ENCODE results near the gene EXOC6B.

The EXOC6B gene

GRCh38 chr2:72828840-72829507 is 3.1 kb upstream of the EXOC6B start:
- no peak for DNase-seq

GRCh38 chr2:72827966-72828646 is 2.3 kb upstream of the EXOC6B start:
- DNase-seq, result no peak

DNA sequence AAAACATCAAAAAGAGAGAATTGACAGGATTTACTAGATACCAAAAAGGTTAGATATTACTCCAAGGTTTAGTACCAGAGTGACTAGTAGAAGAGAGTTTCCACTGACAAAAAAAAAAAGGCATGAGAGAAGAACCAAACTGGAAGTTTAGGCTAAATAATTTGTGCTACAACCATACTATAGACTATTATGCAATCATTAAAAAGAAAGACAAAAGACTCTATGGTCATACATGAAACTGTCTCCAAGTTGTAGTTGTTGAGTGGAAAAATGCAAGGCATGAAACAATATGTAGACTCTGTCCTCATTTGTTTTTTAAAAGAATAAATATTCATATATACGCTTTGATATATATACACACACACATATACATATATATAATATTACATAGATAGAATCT is 1.7 kb upstream of the EXOC6B start:
- no peak for DNase-seq

DNA sequence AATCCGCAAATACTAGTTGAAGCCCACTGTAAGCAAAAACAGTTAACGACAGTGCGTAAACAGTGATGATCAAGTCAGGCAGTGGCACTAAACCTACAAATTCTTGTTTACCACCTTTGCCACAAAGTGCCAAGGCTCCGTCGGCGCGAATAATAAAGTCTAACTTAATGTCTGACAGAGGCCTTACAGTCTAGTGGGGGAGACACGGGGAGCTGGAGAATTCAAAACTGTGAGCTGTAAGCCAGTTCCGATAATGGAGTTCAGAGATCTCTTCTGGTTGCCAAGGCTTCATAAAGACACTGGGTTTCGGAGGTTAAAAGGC is 284 bp upstream of the EXOC6B start:
- no peak for DNase-seq

DNA sequence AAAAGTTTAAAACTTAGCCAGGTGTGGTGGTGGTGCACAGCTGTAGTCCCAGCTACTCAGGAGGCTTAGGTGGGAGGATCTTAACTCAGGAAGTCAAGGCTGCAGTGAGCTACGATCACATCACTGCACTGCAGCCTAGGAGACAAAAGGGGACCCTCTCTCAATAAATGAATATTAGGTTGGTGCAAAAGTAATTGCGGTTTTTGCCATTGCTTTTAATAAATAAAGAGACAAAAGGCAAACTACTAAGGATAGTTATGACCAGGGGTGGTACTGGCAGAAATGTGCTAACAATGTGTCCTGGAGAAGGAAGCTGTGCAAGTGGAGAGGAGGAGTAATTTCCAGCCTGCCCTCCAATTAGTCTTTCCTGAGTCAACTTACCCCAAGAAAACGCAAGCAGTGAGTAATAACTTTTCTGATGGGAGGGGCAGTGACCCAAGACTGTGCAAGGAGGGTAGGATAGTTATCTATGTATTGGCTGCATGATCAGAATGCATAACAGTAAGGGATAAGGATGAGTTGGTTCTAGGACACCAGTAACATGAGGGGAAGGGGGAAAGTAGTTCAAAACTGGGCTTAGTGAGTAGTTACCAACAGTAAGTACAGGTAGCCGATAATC is 1.5 kb downstream of the EXOC6B start:
- no peak for DNase-seq

DNA sequence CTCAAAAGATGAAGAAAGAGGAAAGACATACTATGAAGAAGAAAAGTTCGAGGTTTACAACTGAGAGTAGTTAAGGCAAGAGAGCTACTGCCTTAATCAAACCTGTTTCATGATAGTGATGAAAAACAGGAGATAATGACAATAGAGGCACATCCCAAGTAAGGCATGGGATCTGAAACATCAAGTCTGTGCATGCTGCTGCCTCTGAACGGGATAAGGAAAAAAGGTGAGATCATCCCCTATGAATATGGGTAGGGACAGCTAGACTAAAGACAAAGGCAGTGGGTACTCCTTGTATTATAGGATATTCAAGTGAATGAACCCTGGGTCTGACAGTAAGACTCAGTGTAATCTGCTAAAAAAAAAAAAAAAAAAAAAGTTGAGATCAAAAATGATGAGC is 3.0 kb downstream of the EXOC6B start:
- DNase-seq, result no peak

DNA sequence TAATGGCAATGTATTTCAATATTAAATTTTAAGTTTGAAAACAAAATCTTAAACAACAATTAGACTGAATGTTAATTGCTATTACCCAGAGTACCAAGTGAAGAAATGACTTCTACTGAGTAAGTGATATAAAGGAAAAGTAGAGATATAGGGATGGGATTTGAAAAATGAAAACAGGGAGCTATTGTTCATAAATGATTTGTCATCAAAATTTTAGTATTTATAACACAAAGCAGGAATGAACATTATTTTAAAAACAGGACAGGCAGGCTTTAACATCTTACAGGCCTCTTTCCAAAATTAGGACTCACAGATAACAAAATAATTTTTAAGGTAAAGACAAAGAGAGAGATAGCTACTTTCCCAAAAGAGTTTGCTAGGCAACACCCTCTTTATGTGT is 3.9 kb downstream of the EXOC6B start:
- DNase-seq, result no peak

- no peak for DNase-seq
Observed at GRCh38 chr2:72821118-72821517, 4.7 kb downstream of the EXOC6B start.

- DNase-seq, result no peak
Observed at GRCh38 chr2:72819501-72819900, 6.3 kb downstream of the EXOC6B start.

DNA sequence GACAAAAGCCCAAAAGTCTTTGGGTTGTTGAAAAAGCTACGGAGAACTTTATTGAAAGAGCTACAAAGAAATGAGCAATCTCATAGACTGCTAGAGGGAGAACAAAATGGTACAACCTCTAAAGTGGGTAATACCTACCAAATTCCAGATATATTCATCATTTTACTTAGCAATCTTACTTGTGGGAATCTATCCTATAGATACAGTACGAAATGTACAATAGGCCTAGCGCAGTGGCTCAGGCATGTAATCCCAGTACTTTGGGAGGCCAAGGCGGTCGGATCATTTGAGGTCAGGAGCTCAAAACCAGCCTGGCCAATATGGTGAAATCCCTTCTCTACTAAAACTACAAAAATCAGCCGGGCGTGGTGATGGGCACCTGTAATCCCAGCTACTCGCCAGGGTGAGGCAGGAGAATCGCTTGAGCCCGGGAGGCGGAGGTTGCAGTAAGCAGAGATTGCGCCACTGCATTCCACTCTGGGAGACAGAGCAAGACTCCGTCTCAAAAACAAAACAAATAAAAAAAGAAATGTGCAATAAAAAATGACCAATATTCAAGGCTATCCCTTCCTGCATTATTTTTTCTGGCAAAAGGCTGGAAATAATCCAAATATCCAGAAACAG is 10.1 kb downstream of the EXOC6B start:
- no peak for DNase-seq

DNA sequence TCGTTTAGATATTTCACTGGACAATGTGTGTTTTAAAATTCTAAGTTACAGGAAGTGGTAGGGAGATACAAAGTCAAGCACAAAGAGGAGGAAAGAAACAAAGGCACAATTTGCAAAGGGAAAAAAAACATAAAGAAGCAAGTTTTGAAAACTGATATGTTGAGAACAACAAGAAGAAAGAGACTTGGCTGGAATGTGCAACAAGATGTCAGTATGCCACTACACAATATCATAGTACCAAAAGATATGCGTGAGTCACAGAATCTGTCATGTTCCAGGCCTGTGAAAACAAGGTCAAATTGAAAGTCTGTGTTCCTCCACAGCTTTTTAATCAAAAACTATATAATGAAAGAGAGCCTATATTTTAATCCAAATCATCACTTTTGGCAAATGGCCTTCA is 12.0 kb downstream of the EXOC6B start:
- DNase-seq, result no peak

DNA sequence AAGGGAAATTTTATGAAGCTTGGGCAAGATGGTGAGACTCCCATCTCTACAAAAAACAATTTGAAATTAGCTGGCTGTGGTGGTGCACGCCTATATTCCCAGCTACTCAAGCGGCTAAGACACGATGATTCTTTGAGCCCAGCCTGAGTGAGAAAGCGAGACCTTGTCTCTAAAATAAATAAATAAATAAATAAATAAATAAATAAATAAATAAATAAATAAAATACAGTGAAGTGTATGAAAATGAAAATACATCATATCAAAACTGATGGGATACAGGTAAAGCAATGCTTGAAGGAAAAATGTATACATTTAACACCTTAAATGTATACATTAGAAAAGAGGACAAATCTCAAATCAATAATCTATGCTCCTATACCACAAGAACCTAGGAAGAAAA is 15.7 kb downstream of the EXOC6B start:
- no peak for DNase-seq

GRCh38 chr2:72809095-72809494 is 16.7 kb downstream of the EXOC6B start:
- no peak for DNase-seq

GRCh38 chr2:72806280-72806945 is 19.4 kb downstream of the EXOC6B start:
- no peak for DNase-seq

DNA sequence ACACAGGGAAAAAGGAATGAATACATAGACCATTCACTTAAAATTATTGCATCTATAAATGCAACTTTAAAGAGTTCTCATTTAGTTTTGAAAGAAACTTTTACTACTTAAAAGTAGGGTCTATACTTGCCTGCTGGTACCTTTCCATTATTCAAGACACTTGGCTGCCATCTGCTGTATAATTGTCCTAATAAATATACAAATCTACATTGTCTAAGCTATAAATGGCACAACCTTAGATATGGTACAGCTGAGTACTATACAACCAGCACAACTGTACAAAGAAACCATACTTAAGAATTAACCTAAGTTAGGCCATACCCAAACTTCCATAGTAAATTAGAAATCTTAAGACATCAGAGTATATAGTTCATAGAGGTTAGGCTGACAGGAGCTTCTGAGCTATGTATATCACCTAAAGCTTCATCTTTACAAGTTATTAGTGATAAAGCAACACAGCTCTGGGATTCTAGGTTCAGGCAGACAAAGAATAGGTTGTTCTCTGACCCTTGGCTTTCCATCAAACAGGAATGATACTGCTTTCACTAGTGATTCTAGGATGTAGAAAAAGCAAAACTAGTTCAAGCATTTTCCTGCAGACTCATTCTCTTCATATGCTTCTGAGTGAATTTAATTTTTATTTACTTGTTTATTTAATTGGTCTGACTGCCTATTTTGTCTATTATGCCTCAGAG is 22.1 kb downstream of the EXOC6B start:
- DNase-seq, result no peak

DNA sequence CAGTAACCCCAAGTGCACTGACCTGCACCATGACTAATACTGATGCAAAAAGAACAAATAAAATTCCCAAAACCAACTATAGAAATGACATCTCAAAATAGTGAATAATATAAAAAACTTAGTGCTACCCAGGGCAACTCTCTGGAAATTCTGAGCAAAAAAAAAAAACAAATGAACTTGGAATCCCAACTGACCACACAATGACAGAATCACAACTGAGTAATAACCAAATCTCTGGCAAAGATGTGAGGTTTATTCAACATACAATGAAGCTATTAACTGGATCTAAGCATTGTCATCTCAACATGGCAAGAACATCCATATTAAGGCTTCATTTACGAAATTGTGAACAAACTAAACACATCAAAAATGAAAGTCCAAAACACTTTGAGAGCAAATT is 22.7 kb downstream of the EXOC6B start:
- no peak for DNase-seq

GRCh38 chr2:72800492-72800891 is 25.3 kb downstream of the EXOC6B start:
- DNase-seq, result no peak

DNA sequence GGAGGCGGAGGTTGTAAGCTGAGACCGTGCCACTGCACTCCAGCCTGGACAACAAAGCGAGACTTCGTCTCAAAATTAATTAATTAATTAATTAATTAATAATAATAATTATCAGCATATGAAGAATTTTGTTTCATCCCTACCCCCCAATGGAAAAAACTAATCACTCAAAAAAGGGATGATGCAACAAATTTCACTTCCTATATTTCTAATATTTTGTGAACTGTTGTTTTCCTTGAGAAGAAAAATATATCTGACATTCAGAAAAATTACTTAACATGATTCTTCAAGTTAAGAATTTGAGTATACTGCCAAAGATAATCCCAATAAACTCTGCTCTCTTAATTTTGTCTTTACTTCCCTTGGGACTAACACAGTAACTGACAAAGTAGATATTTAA is 28.1 kb downstream of the EXOC6B start:
- no peak for DNase-seq

GRCh38 chr2:72796766-72797165 is 29.1 kb downstream of the EXOC6B start:
- no peak for DNase-seq

- DNase-seq, result no peak
Observed at GRCh38 chr2:72794572-72794971, 31.3 kb downstream of the EXOC6B start.

- DNase-seq, result no peak
Observed at GRCh38 chr2:72793798-72794440, 31.9 kb downstream of the EXOC6B start.

DNA sequence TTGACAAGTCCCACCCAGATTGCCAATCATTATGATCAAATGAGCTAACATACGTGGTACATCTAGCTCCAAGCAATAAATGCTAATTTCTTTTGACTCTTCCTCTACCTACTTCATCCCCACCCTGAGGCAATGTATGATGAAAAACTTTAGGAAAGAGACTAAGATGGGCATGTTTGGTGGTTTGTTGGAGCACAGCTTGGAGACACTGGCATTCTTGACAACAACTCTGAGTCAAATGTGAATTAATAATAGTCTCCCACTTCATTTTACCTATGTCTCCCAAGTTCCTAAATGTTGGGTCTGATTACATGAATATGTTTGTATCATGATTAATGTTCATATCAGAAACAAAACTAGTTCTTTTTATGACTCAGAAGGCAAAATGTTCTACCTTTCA is 36.6 kb downstream of the EXOC6B start:
- no peak for DNase-seq

DNA sequence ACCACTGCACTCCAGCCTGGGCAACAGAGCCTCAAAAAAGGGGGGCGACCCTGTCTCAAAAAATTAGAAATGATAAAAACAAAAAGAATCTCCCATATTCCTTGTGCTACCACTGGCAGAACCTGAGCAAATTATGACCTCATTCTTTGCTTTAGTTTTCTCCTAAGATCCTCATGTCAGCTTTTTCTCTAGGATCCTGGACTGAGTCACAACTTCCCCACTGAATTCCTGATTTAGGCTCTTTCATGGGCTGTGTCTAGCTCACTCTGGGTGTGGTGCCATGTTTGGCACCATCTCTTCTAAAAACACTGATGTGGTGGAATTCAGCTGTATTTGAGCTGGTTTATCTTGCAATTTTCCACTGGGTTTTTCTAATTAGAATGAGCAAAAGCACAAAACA is 37.1 kb downstream of the EXOC6B start:
- no peak for DNase-seq

All from activated naive CD4-positive, alpha-beta T cell treated with anti-CD3 and anti-CD28 coated beads, Interleukin-2, amount 50 U/mL, for 16 hours (primary cell).